Measurements from ENCODE around the gene CPNE4.

DNA sequence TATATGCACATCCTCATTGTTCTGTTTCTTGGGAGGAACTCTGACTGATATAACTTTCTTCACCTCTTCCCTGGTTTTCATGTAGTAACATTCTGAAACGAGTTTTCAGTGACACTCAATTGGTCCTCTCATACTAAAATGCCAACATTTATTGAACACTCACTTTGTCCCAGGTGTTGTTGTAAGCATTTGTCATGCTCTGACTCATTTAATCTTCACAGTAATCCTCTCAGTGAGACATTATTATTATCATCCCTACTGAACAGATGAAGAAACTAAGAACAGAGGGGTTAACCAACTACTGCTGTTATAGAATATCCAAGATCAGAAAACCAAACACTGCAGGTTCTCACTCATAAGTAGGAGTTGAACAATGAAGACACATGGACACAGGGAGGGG lies 437.9 kb downstream of the CPNE4 start:
- TF ChIP-seq, protein P1, sequence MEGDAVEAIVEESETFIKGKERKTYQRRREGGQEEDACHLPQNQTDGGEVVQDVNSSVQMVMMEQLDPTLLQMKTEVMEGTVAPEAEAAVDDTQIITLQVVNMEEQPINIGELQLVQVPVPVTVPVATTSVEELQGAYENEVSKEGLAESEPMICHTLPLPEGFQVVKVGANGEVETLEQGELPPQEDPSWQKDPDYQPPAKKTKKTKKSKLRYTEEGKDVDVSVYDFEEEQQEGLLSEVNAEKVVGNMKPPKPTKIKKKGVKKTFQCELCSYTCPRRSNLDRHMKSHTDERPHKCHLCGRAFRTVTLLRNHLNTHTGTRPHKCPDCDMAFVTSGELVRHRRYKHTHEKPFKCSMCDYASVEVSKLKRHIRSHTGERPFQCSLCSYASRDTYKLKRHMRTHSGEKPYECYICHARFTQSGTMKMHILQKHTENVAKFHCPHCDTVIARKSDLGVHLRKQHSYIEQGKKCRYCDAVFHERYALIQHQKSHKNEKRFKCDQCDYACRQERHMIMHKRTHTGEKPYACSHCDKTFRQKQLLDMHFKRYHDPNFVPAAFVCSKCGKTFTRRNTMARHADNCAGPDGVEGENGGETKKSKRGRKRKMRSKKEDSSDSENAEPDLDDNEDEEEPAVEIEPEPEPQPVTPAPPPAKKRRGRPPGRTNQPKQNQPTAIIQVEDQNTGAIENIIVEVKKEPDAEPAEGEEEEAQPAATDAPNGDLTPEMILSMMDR (IDR thresholded peaks at IDR 0.05; ENCODE audit: low read length) = no peak
- TF ChIP-seq EZH2phosphoT487 (IDR thresholded peaks at IDR 0.05; ENCODE audit: low read length) = no peak
- TF ChIP-seq EZH2 (optimal IDR thresholded peaks at IDR 0.05; ENCODE audit: low read depth, low read length) = no peak
